PFSK-1 (cell line): ENCODE measurements around the gene SLC6A12.

Experiments
- FOXP2 ChIP-seq: optimal IDR thresholded peaks from 2 replicates; pipeline ENCODE3; 2011; ENCODE audit warnings: borderline replicate concordance, control low read depth, inconsistent platforms; ENCODE audit not compliant: insufficient read depth; ENCODE audit errors: extremely low read length, extremely low read depth
- POLR2AphosphoS5 ChIP-seq: IDR thresholded peaks from 2 replicates; pipeline ENCODE4 v1.6.1; 2012; ENCODE audit warnings: low read depth, mild to moderate bottlenecking, control low read depth, low read length, moderate library complexity
- SIN3A ChIP-seq: IDR thresholded peaks from 2 replicates; pipeline ENCODE4 v1.6.1; 2012; ENCODE audit warnings: mild to moderate bottlenecking, low read length, moderate library complexity, borderline replicate concordance; ENCODE audit not compliant: insufficient read depth
- TAF1 ChIP-seq: IDR thresholded peaks from 2 replicates; pipeline ENCODE4 v1.6.1; 2012; ENCODE audit warnings: low read length, control low read depth, borderline replicate concordance; ENCODE audit not compliant: insufficient read depth
- TF ChIP-seq, protein P1 (sequence below), 2 experiments: IDR thresholded peaks; 2 replicates each; pipeline versions ENCODE4 v1.6.1 to v1.8.0; 2011 to 2012; ENCODE audit warnings: low read depth in 2 of 2, low read length in 2 of 2, control low read depth in 1 of 2, inconsistent platforms in 1 of 2, mild to moderate bottlenecking in 1 of 2, moderate library complexity in 1 of 2; ENCODE audit not compliant: insufficient read depth in 1 of 2

The SLC6A12 gene

DNA sequence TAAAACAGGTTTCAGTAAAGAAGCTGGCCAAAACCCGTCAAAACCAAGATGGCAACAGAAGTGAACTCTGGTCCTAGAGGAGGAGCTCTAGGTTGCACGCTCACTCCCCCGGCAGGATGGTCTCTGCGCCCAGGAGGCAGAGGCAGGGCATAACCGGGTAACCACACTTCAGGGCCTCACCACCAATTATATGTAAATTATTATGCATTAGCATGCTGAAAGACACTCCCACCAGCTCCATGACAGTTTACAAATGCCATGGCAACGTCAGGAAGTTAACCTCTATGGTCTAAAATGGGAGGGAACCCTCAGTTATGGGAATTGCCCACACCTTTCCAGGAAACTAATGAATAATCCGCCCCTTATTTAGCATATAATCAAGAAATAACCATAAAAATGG, 20.1 kb upstream of the SLC6A12 start:
- TF ChIP-seq FOXP2 (no peak), POLR2AphosphoS5 (no peak), SIN3A (no peak), TAF1 (no peak)
- TF ChIP-seq, protein P1, sequence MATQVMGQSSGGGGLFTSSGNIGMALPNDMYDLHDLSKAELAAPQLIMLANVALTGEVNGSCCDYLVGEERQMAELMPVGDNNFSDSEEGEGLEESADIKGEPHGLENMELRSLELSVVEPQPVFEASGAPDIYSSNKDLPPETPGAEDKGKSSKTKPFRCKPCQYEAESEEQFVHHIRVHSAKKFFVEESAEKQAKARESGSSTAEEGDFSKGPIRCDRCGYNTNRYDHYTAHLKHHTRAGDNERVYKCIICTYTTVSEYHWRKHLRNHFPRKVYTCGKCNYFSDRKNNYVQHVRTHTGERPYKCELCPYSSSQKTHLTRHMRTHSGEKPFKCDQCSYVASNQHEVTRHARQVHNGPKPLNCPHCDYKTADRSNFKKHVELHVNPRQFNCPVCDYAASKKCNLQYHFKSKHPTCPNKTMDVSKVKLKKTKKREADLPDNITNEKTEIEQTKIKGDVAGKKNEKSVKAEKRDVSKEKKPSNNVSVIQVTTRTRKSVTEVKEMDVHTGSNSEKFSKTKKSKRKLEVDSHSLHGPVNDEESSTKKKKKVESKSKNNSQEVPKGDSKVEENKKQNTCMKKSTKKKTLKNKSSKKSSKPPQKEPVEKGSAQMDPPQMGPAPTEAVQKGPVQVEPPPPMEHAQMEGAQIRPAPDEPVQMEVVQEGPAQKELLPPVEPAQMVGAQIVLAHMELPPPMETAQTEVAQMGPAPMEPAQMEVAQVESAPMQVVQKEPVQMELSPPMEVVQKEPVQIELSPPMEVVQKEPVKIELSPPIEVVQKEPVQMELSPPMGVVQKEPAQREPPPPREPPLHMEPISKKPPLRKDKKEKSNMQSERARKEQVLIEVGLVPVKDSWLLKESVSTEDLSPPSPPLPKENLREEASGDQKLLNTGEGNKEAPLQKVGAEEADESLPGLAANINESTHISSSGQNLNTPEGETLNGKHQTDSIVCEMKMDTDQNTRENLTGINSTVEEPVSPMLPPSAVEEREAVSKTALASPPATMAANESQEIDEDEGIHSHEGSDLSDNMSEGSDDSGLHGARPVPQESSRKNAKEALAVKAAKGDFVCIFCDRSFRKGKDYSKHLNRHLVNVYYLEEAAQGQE (IDR thresholded peaks at IDR 0.05; ENCODE audit: insufficient read depth in 1 of 2, low read depth in 2 of 2, low read length in 2 of 2) = no peak

DNA sequence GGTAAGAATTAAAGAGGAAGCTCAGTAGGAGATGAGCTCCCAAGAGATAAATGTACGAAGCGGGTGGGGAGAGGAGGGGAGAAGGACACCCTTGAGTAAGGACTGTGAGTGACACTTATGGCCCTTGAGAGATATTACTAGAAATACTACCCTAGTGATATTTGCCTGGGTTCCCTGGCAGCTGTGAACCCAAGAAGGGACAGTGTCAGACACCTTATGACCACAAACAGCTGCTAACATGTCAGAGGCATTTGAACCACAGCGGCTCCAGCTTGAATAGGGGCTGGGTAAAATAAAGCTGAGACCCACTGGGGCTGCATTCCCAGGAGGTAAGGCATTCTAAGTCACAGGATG, 19.6 kb upstream of the SLC6A12 start:
- no peak for TF ChIP-seq FOXP2
- no peak for TF ChIP-seq POLR2AphosphoS5
- TF ChIP-seq SIN3A = no peak
- TF ChIP-seq, protein P1 (IDR thresholded peaks at IDR 0.05; ENCODE audit: insufficient read depth in 1 of 2, low read depth in 2 of 2, low read length in 2 of 2) = no peak
- no peak for TF ChIP-seq TAF1

DNA sequence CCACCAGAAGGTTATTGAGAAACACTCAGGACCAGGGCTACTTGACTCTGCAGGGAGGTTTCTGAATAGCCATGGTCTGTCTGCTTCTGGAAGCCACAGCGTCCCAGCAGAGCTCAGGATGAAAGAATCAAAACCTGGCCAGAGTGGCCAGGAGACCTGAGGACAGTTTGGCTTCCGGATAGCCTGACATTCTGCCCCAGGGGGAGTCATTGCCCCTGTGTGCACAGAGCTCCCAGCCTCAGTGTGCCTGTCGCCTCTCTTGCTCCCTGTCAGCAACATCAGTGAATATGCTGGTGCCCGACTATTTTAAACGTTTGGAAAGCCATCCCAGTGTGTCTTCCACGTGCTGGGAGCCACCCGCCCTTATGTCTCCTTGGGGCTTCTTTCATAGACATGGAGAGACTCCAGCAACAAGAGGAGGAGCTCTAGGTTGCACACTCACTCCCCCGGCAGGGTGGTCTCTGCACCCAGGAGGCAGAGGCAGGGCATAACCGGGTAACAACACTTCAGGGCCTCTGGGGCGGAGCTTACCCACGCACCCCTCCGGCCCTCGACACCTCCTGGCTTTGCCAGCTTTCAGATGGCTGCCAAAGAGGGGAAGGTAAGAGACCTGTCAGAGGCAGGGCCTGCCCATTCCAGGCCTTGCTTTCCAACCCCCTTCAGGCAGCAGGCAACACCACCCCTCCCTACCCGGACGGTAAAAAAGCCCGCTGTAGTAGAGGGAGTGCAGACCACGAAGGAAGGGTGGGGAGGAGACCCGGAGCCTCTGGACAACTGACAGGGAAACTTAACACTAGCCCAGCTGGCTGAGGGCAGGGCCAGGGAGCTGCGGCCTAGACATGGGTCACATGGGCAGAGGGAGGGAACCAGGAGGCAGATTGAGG, 19.0 kb upstream of the SLC6A12 start:
- TF ChIP-seq FOXP2 = no peak
- TF ChIP-seq, protein P1 (IDR thresholded peaks at IDR 0.05; ENCODE audit: insufficient read depth in 1 of 2, low read depth in 2 of 2, low read length in 2 of 2) = no peak
- no peak for TF ChIP-seq SIN3A
- no peak for TF ChIP-seq POLR2AphosphoS5
- TF ChIP-seq TAF1 = no peak

DNA sequence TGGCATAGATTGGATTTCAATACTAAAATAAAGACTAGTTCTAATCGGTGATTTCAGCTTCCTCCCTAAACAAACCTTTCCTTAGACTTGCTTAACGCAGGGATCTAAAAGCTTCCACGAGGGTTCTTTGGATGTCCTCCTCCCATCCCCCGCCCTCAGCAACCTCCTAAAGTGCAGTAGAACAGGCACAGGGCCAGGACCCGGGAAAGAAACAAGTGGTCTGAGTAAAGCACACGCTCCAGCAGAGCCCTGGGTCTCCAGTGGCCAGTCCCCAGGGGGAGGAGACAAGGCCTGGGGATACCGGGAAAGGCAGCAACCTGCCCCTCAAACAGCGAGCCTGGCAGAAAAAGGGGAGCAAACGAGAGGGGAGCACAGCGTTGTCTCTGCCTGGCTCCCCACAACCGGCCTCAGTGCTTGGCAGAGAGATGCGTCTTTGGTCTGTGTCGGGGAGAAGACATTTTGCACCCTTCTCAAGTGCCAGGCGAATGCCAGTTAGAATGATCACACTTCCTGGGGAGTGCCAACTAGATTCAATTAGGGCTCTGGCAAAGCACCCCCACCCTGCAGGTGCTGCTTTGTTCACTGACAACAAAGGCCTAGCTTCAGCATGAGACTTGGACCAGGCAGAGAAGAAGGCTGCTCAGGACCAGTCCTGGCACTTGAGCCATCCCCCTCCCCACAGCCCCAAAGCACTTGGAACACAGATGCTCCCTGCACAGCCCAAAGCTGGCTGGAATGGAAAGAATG, 17.1 kb upstream of the SLC6A12 start:
- TF ChIP-seq TAF1 = no peak
- TF ChIP-seq, protein P1 (IDR thresholded peaks at IDR 0.05; ENCODE audit: insufficient read depth in 1 of 2, low read depth in 2 of 2, low read length in 2 of 2) = no peak
- TF ChIP-seq FOXP2 = no peak
- no peak for TF ChIP-seq POLR2AphosphoS5
- TF ChIP-seq SIN3A = no peak
